Endothelial cell of umbilical vein (primary cell): Measurements from ENCODE around the gene ZNF829.

ENCODE experiments used
- EZH2 ChIP-seq: IDR thresholded peaks from 2 replicates; pipeline ENCODE4 v1.6.1; 2012; ENCODE audit warnings: borderline replicate concordance, low read depth, mild to moderate bottlenecking, moderate library complexity, low read length, inconsistent platforms; ENCODE audit not compliant: severe bottlenecking
- GATA2 ChIP-seq: IDR thresholded peaks from 2 replicates; pipeline ENCODE4 v1.7.0; 2011; ENCODE audit warnings: low read depth, mild to moderate bottlenecking, moderate library complexity, mixed read lengths, low read length; ENCODE audit not compliant: insufficient read length, insufficient read depth
- JUN ChIP-seq: IDR thresholded peaks from 2 replicates; pipeline ENCODE4 v1.6.1; 2011; ENCODE audit warnings: borderline replicate concordance, low read depth; ENCODE audit not compliant: insufficient read length, insufficient read depth
- POLR2A ChIP-seq: IDR thresholded peaks from 2 replicates; pipeline ENCODE4 v1.6.1; 2012; ENCODE audit warnings: low read depth, mild to moderate bottlenecking, control low read depth, low read length
- POLR2AphosphoS5 ChIP-seq: IDR thresholded peaks from 2 replicates; pipeline ENCODE4 v1.6.1; 2012; ENCODE audit warnings: low read depth, mild to moderate bottlenecking, control low read depth, low read length, moderate library complexity; ENCODE audit not compliant: insufficient read depth
- TF ChIP-seq, protein P1 (sequence below), 2 donors: IDR thresholded peaks; 1 replicate in 1 of 2; 2 replicates in 1 of 2; pipeline ENCODE4 v1.5.1; 2011; ENCODE audit warnings: low read length in 2 of 2, mild to moderate bottlenecking in 2 of 2, moderate library complexity in 2 of 2, control low read depth in 1 of 2, inconsistent platforms in 1 of 2, low read depth in 1 of 2; ENCODE audit not compliant: insufficient read depth in 1 of 2; ENCODE audit errors: extremely low read depth in 1 of 2
- TF ChIP-seq, protein P2 (sequence below): IDR thresholded peaks from 2 replicates; pipeline ENCODE4 v1.6.1; 2011; ENCODE audit not compliant: insufficient read depth, insufficient read length

DNA sequence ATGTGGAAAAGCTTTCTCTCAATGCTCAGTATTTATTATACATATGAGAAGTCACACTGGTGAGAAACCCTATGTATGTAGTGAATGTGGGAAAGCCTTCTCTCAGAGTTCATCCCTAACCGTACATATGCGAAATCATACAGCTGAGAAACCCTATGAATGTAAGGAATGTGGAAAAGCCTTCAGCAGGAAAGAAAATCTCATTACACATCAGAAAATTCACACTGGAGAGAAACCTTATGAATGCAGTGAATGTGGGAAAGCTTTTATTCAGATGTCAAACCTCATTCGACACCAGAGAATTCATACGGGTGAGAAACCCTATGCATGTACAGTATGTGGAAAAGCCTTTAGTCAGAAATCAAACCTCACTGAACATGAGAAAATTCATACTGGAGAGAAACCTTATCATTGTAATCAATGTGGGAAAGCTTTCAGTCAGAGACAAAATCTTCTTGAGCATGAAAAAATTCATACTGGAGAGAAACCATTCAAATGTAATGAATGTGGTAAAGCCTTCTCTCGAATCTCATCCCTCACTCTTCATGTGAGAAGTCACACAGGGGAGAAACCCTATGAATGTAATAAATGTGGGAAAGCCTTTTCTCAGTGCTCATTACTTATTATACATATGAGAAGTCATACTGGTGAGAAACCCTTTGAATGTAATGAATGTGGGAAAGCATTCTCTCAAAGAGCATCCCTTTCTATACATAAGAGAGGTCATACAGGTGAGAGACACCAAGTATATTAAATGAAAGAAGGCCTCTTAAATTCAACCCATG lies 34.4 kb upstream of the ZNF829 start:
- TF ChIP-seq, protein P1, sequence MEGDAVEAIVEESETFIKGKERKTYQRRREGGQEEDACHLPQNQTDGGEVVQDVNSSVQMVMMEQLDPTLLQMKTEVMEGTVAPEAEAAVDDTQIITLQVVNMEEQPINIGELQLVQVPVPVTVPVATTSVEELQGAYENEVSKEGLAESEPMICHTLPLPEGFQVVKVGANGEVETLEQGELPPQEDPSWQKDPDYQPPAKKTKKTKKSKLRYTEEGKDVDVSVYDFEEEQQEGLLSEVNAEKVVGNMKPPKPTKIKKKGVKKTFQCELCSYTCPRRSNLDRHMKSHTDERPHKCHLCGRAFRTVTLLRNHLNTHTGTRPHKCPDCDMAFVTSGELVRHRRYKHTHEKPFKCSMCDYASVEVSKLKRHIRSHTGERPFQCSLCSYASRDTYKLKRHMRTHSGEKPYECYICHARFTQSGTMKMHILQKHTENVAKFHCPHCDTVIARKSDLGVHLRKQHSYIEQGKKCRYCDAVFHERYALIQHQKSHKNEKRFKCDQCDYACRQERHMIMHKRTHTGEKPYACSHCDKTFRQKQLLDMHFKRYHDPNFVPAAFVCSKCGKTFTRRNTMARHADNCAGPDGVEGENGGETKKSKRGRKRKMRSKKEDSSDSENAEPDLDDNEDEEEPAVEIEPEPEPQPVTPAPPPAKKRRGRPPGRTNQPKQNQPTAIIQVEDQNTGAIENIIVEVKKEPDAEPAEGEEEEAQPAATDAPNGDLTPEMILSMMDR (IDR thresholded peaks at IDR 0.05; ENCODE audit: extremely low read depth in 1 of 2, insufficient read depth in 1 of 2, low read depth in 1 of 2, low read length in 2 of 2): no peak
- TF ChIP-seq EZH2 (no peak), POLR2A (no peak), JUN (no peak), POLR2AphosphoS5 (no peak), GATA2 (no peak)
- TF ChIP-seq, protein P2, sequence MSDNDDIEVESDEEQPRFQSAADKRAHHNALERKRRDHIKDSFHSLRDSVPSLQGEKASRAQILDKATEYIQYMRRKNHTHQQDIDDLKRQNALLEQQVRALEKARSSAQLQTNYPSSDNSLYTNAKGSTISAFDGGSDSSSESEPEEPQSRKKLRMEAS: no peak
